WTC11 (cell line): ENCODE data around the gene ATN1. TPM values are rescaled to one million over a fixed set of nuclear protein-coding genes. Genes with fewer than 3 reads are reported as not detected.

Experiments used
- ATAC-seq: fragments of 200-7000 bp; cut with Tn5 transposase; 2 replicates; pipeline ENCODE4 v1.10.0; 2021; ENCODE audit warnings: mild to moderate bottlenecking, moderate library complexity
- CTCF ChIA-PET: fragments of 300-600 bp; sonication (Branson Sonifier 250); formaldehyde crosslinking; loops from one replicate; lab custom pipeline; 2021; ENCODE audit warnings: antibody characterized with exemption; lab: Charles Lee
- POLR2A ChIA-PET: fragments of 350-600 bp; sonication (Branson Sonifier 250); formaldehyde crosslinking; loops from one replicate; lab custom pipeline; 2021; ENCODE audit warnings: antibody characterized with exemption; lab: Charles Lee
- DNase-seq: peaks from one replicate; pipeline ENCODE4 v3.0.0; 2021; ENCODE audit warnings: low spot score
- H3K27ac Mint-ChIP-seq: 2 replicates; pipeline ENCODE4 v1.8.0; 2021; ENCODE audit warnings: mixed read lengths
- H3K27me3 Mint-ChIP-seq: 2 replicates; pipeline ENCODE4 v1.8.0; 2021; ENCODE audit warnings: low read depth, mild to moderate bottlenecking, moderate library complexity, mixed read lengths
- H3K36me3 Mint-ChIP-seq: 2 replicates; pipeline ENCODE4 v1.8.0; 2021; ENCODE audit warnings: mixed read lengths
- H3K4me1 Mint-ChIP-seq: 2 replicates; pipeline ENCODE4 v1.8.0; 2022; ENCODE audit warnings: mixed read lengths
- H3K4me3 Mint-ChIP-seq: 2 replicates; pipeline ENCODE4 v1.8.0; 2021; ENCODE audit warnings: mild to moderate bottlenecking, moderate library complexity, mixed read lengths
- H3K9me3 Mint-ChIP-seq: 2 replicates; pipeline ENCODE4 v1.8.0; 2021; ENCODE audit warnings: mixed read lengths
- AR ChIP-seq: fragments of 250-450 bp; sonication (Bioruptor Pico); IDR thresholded peaks from 2 replicates; pipeline ENCODE4 v1.9.0; 2021; ENCODE audit warnings: mild to moderate bottlenecking
- ATF3 ChIP-seq: sonication (generic); formaldehyde crosslinking; conservative IDR thresholded peaks from 2 replicates; pipeline ENCODE4 v1.8.1; 2022; ENCODE audit warnings: mild to moderate bottlenecking, missing genetic modification reagents
- CTCF ChIP-seq: fragments of 200-600 bp; IDR thresholded peaks from 2 replicates; pipeline ENCODE4 v1.8.0; 2022; ENCODE audit warnings: antibody characterized with exemption
- E2F4 ChIP-seq: sonication (generic); formaldehyde crosslinking; IDR thresholded peaks from 2 replicates; pipeline ENCODE4 v1.8.1; 2022; ENCODE audit warnings: low read depth, mild to moderate bottlenecking, moderate library complexity, missing genetic modification reagents, borderline replicate concordance
- GTF2I ChIP-seq: fragments of 250-450 bp; sonication (Bioruptor Pico); conservative IDR thresholded peaks from 2 replicates; pipeline ENCODE4 v1.4.0; 2021; ENCODE audit warnings: mild to moderate bottlenecking
- HMGA2 ChIP-seq: fragments of 250-450 bp; sonication (Bioruptor Pico); IDR thresholded peaks from 2 replicates; pipeline ENCODE4 v1.4.0; 2021; ENCODE audit warnings: mild to moderate bottlenecking, moderate library complexity
- JAZF1 ChIP-seq: fragments of 250-450 bp; sonication (Bioruptor Pico); IDR thresholded peaks from 2 replicates; pipeline ENCODE4 v1.9.0; 2021; ENCODE audit warnings: moderate library complexity, mild to moderate bottlenecking, inconsistent platforms
- KAT7 ChIP-seq: sonication (generic); formaldehyde crosslinking; IDR thresholded peaks from 2 replicates; pipeline ENCODE4 v1.8.1; 2023; ENCODE audit warnings: missing genetic modification reagents, mild to moderate bottlenecking, borderline replicate concordance
- MLX ChIP-seq: sonication (generic); formaldehyde crosslinking; IDR thresholded peaks from 2 replicates; pipeline ENCODE4 v1.8.1; 2023; ENCODE audit warnings: mild to moderate bottlenecking, missing genetic modification reagents, moderate library complexity
- NFATC4 ChIP-seq: fragments of 250-450 bp; sonication (Bioruptor Pico); IDR thresholded peaks from 2 replicates; pipeline ENCODE4 v1.9.0; 2021; ENCODE audit warnings: mild to moderate bottlenecking
- NFE2L1 ChIP-seq: sonication (generic); formaldehyde crosslinking; IDR thresholded peaks from 2 replicates; pipeline ENCODE4 v1.8.1; 2023; ENCODE audit warnings: missing genetic modification reagents
- PRRX2 ChIP-seq: fragments of 250-450 bp; sonication (Bioruptor Pico); IDR thresholded peaks from 2 replicates; pipeline ENCODE4 v1.8.0; 2021; ENCODE audit warnings: mild to moderate bottlenecking
- STAT6 ChIP-seq: sonication (generic); formaldehyde crosslinking; conservative IDR thresholded peaks from 2 replicates; pipeline ENCODE4 v1.8.1; 2023; ENCODE audit warnings: mild to moderate bottlenecking, low read depth, missing genetic modification reagents, moderate library complexity
- ZNF232 ChIP-seq: sonication (generic); formaldehyde crosslinking; IDR thresholded peaks from 2 replicates; pipeline ENCODE4 v1.8.0; 2022; ENCODE audit warnings: mild to moderate bottlenecking, missing genetic modification reagents
- ZNF416 ChIP-seq: fragments of 250-450 bp; sonication (Bioruptor Pico); IDR thresholded peaks from 2 replicates; pipeline ENCODE4 v1.9.0; 2021; ENCODE audit warnings: mild to moderate bottlenecking, inconsistent platforms
- ZNF512 ChIP-seq: sonication (generic); formaldehyde crosslinking; IDR thresholded peaks from 2 replicates; pipeline ENCODE4 v1.8.1; 2022; ENCODE audit warnings: missing genetic modification reagents, borderline replicate concordance
- ZNF532 ChIP-seq: fragments of 250-450 bp; sonication (Bioruptor Pico); IDR thresholded peaks from 2 replicates; pipeline ENCODE4 v1.9.0; 2021; ENCODE audit warnings: mild to moderate bottlenecking, borderline replicate concordance
- total RNA-seq: library from RNA; stranded (reverse); gene quantifications from 3 replicates; pipeline ENCODE4 v1.2.3, GENCODE V29; 2021

Gene ATN1
- total RNA-seq, 1 experiment from 2014 or later, result 87.1 TPM

GRCh38 chr12:6941782-6942181, 14.0 kb downstream of the ATN1 start (continued):
- TF ChIP-seq ATF3 (CRISPR knock-in tag) (no peak), E2F4 (no peak), NFE2L1 (CRISPR knock-in tag) (no peak), HMGA2 (CRISPR knock-in tag) (no peak), MLX (no peak), JAZF1 (CRISPR knock-in tag) (no peak)
- TF ChIP-seq, all 79 proteins: peak for 0

GRCh38 chr12:6942331-6942665, 14.5 kb downstream of the ATN1 start:
- CTCF ChIA-PET, result interaction anchor here (1.0 to 5.7 kb wide), 2 partner anchors 17 to 20 kb away, joined by 3 to 296 read pairs; no protein-coding TSS in a partner anchor
- H3K9me3 Mint-ChIP-seq, result no peaks in the 10 kb centered on the region
- POLR2A ChIA-PET, result interaction anchor here (2.7 to 6.2 kb wide), 3 partner anchors 17 to 166 kb away, joined by 19 to 167 read pairs (median 66); partner anchors contain the start of gene C1RL
- DNase-seq, result no peak
- ATAC-seq, result no peak
- H3K27ac Mint-ChIP-seq, result peak overlapping the region; percentile 99
- no peaks in the 10 kb centered on the region for H3K27me3 Mint-ChIP-seq
- no peak for TF ChIP-seq ZNF532 (CRISPR knock-in tag)
- 0 out of 2 replicates have a peak, but pooled peaks have one; percentile 47 for TF ChIP-seq PRRX2 (CRISPR knock-in tag)
- peaks cover 15% of the 10 kb centered on the region for H3K36me3 Mint-ChIP-seq
- no peak overlapping the region for H3K4me3 Mint-ChIP-seq
- H3K4me1 Mint-ChIP-seq, result peaks cover 49% of the 10 kb centered on the region

GRCh38 chr12:6943389-6943721, 15.6 kb downstream of the ATN1 start:
- no peaks in the 10 kb centered on the region for H3K9me3 Mint-ChIP-seq

More at GRCh38 chr12:6943389-6943721, 15.6 kb downstream of the ATN1 start:
- DNase-seq (peak; percentile 77), ATAC-seq (peak; percentile 24)
- Mint-ChIP-seq H3K27ac (peak overlapping the region; percentile 99), H3K4me3 (peak overlapping the region; percentile 98), H3K4me1 (peaks cover 45% of the 10 kb centered on the region), H3K36me3 (peaks cover 15% of the 10 kb centered on the region), H3K27me3 (no peaks in the 10 kb centered on the region)
- POLR2A ChIA-PET, result interaction anchor here (0.9 to 6.2 kb wide), 22 partner anchors 9 to 190 kb away, joined by 3 to 167 read pairs (median 6); partner anchors contain the start of genes C1RL, CDCA3, EMG1 and ENO2
- CTCF ChIA-PET, result interaction anchor here (0.6 to 5.7 kb wide), 11 partner anchors 14 to 201 kb away, joined by 3 to 296 read pairs (median 18); partner anchors contain the start of genes ATN1, C1RL, CDCA3 and SPSB2
- TF ChIP-seq STAT6, result no peak
- no peak for TF ChIP-seq GTF2I (CRISPR knock-in tag)
- TF ChIP-seq CTCF, result no peak
- no peak for TF ChIP-seq ZNF232
- 0 out of 2 replicates have a peak, but pooled peaks have one; percentile 0 for TF ChIP-seq NFATC4
- no peak for TF ChIP-seq ZNF512 (CRISPR knock-in tag)
- TF ChIP-seq KAT7, result 0 out of 2 replicates have a peak, but pooled peaks have one; percentile 2
- peak; percentile 58; the same call in 1 of the 2 replicates for TF ChIP-seq AR (CRISPR knock-in tag)
- TF ChIP-seq ZNF416 (CRISPR knock-in tag), result no peak
